Measurements from ENCODE around the gene PTX3. TPM values are rescaled to one million over a fixed set of nuclear protein-coding genes. Genes with fewer than 3 reads are reported as not detected.

PTX3 gene
- total and polyA plus RNA-seq, 2 experiments from 2014 or later, result 251 to 267 TPM

- Histone ChIP-seq H3K9me3 (ENCODE audit: low read depth) (no peaks in the 10 kb centered on the region), H3K9me2 (ENCODE audit: insufficient read depth) (no peaks in the 10 kb centered on the region), H3K4me2 (ENCODE audit: unreplicated experiment) (no peak overlapping the region), H3K4me1 (ENCODE audit: insufficient read depth) (peaks cover 6% of the 10 kb centered on the region; the same call in 1 of the 2 replicates), H3K4me3 (no peak overlapping the region), H3K36me3 (ENCODE audit: low read depth) (peaks cover 3% of the 10 kb centered on the region; the same call in 1 of the 2 replicates), H3K79me2 (ENCODE audit: insufficient read depth) (no peaks in the 10 kb centered on the region), H3K27ac (no peak overlapping the region), H3K9ac (no peak overlapping the region), H4K20me1 (ENCODE audit: insufficient read depth) (no peaks in the 10 kb centered on the region), H3K27me3 (replicated peaks; ENCODE audit: insufficient read depth) (no peaks in the 10 kb centered on the region), H3F3A (ENCODE audit: insufficient read depth) (no peaks in the 10 kb centered on the region), H2AFZ (no peak overlapping the region)
- TF ChIP-seq EZH2phosphoT487 (IDR thresholded peaks at IDR 0.05; ENCODE audit: insufficient read depth, low read depth) (no peak), EZH2 (IDR thresholded peaks at IDR 0.05; ENCODE audit: insufficient read depth, poor library complexity, severe bottlenecking) (no peak)
- DNase-seq, result no peak
- WGBS, 2 experiments (ENCODE audit: low coverage in 1 of 2, low lambda C conversion rate in 2 of 2, missing lambda C conversion rate in 2 of 2), result 66 to 72% methylated on average over 2 of the region's 2 CpGs
- in situ Hi-C loops (cut with MboI), result no loop called here
Measured at GRCh38 chr3:157409516-157409915, 27.1 kb upstream of the PTX3 start.

- Histone ChIP-seq H2AFZ (no peak overlapping the region), H3K36me3 (ENCODE audit: low read depth) (peaks cover 3% of the 10 kb centered on the region; the same call in 1 of the 2 replicates), H3K4me1 (ENCODE audit: insufficient read depth) (no peaks in the 10 kb centered on the region), H3K27ac (no peak overlapping the region), H3K9me3 (ENCODE audit: low read depth) (no peaks in the 10 kb centered on the region), H3F3A (ENCODE audit: insufficient read depth) (no peaks in the 10 kb centered on the region), H3K79me2 (ENCODE audit: insufficient read depth) (no peaks in the 10 kb centered on the region), H3K4me2 (ENCODE audit: unreplicated experiment) (no peak overlapping the region), H3K9me2 (ENCODE audit: insufficient read depth) (no peaks in the 10 kb centered on the region), H3K4me3 (no peak overlapping the region), H3K27me3 (replicated peaks; ENCODE audit: insufficient read depth) (no peaks in the 10 kb centered on the region), H3K9ac (no peak overlapping the region), H4K20me1 (ENCODE audit: insufficient read depth) (no peaks in the 10 kb centered on the region)
- in situ Hi-C loops (cut with MboI), result no loop called here
- no peak for DNase-seq
- no peak for TF ChIP-seq EZH2 (IDR thresholded peaks at IDR 0.05; ENCODE audit: insufficient read depth, poor library complexity, severe bottlenecking)
- 66 to 67% methylated on average over 2 of the region's 2 CpGs for WGBS, 2 experiments (ENCODE audit: low coverage in 1 of 2, low lambda C conversion rate in 2 of 2, missing lambda C conversion rate in 2 of 2)
Measured at GRCh38 chr3:157410945-157411344, 25.7 kb upstream of the PTX3 start.

- Histone ChIP-seq H3K27ac (no peak overlapping the region), H3K36me3 (ENCODE audit: low read depth) (peaks cover 3% of the 10 kb centered on the region; the same call in 1 of the 2 replicates), H4K20me1 (ENCODE audit: insufficient read depth) (no peaks in the 10 kb centered on the region), H3K4me2 (ENCODE audit: unreplicated experiment) (no peak overlapping the region), H3K9me2 (ENCODE audit: insufficient read depth) (no peaks in the 10 kb centered on the region), H2AFZ (no peak overlapping the region), H3K79me2 (ENCODE audit: insufficient read depth) (no peaks in the 10 kb centered on the region), H3K9me3 (ENCODE audit: low read depth) (no peaks in the 10 kb centered on the region), H3K4me1 (ENCODE audit: insufficient read depth) (peaks cover 6% of the 10 kb centered on the region; the same call in 1 of the 2 replicates), H3K4me3 (no peak overlapping the region), H3K27me3 (replicated peaks; ENCODE audit: insufficient read depth) (no peaks in the 10 kb centered on the region), H3K9ac (no peak overlapping the region), H3F3A (ENCODE audit: insufficient read depth) (no peaks in the 10 kb centered on the region)
- in situ Hi-C loops (cut with MboI), result no loop called here
- no peak for DNase-seq
- 95 to 100% methylated on average over 1 of the region's 1 CpG for WGBS, 2 experiments (ENCODE audit: low coverage in 1 of 2, low lambda C conversion rate in 2 of 2, missing lambda C conversion rate in 2 of 2)
- TF ChIP-seq EZH2 (IDR thresholded peaks at IDR 0.05; ENCODE audit: insufficient read depth, poor library complexity, severe bottlenecking), result no peak
- TF ChIP-seq EZH2phosphoT487 (IDR thresholded peaks at IDR 0.05; ENCODE audit: insufficient read depth, low read depth), result no peak
Measured at GRCh38 chr3:157412323-157412855, 24.3 kb upstream of the PTX3 start.

- Histone ChIP-seq H3K9ac (no peak overlapping the region), H3K27ac (no peak overlapping the region), H2AFZ (no peak overlapping the region), H3K9me2 (ENCODE audit: insufficient read depth) (no peaks in the 10 kb centered on the region), H3K27me3 (replicated peaks; ENCODE audit: insufficient read depth) (no peaks in the 10 kb centered on the region), H3K4me3 (no peak overlapping the region), H3K9me3 (ENCODE audit: low read depth) (no peaks in the 10 kb centered on the region), H3K79me2 (ENCODE audit: insufficient read depth) (no peaks in the 10 kb centered on the region), H3F3A (ENCODE audit: insufficient read depth) (no peaks in the 10 kb centered on the region), H3K36me3 (ENCODE audit: low read depth) (peaks cover 3% of the 10 kb centered on the region; the same call in 1 of the 2 replicates), H3K4me1 (ENCODE audit: insufficient read depth) (peaks cover 15% of the 10 kb centered on the region), H3K4me2 (ENCODE audit: unreplicated experiment) (no peak overlapping the region), H4K20me1 (ENCODE audit: insufficient read depth) (no peaks in the 10 kb centered on the region)
- no peak for DNase-seq
- no peak for TF ChIP-seq EZH2phosphoT487 (IDR thresholded peaks at IDR 0.05; ENCODE audit: insufficient read depth, low read depth)
- in situ Hi-C loops (cut with MboI), result no loop called here
Measured at GRCh38 chr3:157414861-157415260, 21.8 kb upstream of the PTX3 start.
